Skeletal muscle cell (primary cell): ENCODE data around the gene KHDRBS2.

Experiments used
- DNase-seq: peaks from one replicate; pipeline ENCODE4 v3.0.0-alpha.2; 2010; ENCODE audit warnings: low read depth
- H3K4me3 ChIP-seq: 2 replicates; pipeline ENCODE4 v1.5.1; 2011; ENCODE audit warnings: low read depth, mild to moderate bottlenecking, control low read depth, low read length, moderate library complexity

KHDRBS2 gene

DNA sequence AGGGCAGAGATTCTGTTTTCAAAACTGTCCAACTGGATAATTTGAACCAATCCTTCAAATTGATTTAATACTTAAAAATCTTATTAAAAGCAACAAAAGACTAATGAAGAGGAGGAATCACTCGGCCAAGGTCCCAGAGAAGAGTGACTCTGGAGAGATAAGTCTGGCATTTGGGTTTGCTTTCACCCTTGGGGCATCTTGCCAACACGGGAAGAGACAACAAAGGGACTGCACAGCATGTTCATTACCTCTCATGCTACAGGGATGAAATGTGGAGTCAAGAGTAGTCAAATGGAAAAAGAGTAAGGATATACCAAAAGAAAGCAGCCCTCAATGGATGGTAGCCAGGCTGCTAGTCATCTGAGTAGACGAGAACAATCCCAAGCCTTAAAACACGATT is 68.2 kb downstream of the KHDRBS2 start:
- DNase-seq = no peak
- H3K4me3 ChIP-seq = no peak overlapping the region

DNA sequence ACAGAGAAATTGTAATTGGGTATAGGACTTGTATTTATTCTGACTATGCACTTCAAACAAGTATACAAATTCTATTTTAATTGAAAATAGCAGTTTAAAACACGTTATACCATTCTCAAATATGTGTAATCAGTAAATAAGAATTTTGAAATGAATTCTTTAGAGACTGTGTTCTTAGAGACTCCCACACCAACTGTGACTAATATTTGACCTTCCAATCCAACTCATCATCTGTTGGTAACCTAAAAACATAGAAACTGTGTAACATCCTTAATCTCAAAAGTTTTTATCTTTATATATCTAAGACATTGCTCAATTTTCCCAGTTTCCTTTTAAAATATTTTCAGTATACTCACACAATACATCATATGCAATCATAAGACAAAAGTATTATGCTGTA is 83.9 kb downstream of the KHDRBS2 start:
- DNase-seq = no peak
- no peak overlapping the region for H3K4me3 ChIP-seq

DNA sequence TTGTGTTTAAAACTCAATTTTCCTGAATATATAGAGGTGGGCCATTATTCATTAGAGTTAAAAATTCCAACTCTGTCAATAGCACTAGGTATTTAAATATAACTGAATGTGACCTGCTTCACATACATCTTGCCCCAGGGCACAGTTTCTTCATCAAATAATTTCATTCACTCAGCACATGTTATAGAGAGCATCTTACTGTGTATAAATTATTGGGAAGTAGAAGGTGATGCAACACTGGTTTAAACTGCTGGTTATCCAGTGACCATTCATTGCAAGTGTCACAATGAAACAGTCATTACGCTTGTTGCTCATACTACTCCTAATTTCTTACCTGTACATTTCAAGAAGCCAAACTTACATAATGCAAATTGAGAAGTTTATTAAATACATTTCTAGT is 93.4 kb downstream of the KHDRBS2 start:
- no peak overlapping the region for H3K4me3 ChIP-seq
- no peak for DNase-seq

DNA sequence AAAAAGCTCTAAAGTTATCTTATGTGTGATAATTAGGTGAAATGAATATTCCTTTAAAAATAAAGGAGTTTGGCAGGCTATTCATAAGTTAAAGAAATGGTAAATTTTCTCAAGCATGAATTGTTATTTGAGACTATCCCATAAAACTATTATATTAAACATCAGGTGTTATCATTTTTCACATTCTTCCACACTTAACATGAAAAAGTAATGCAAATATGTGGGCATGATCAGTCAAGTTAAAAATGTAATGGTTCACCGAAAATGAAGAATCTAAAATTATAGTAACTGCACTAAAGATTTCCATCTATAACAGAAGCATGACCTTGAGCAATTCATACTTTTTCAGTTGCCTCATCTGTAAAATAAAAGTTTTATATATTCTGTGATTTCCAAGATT is 110.8 kb downstream of the KHDRBS2 start:
- no peak overlapping the region for H3K4me3 ChIP-seq
- DNase-seq = no peak

DNA sequence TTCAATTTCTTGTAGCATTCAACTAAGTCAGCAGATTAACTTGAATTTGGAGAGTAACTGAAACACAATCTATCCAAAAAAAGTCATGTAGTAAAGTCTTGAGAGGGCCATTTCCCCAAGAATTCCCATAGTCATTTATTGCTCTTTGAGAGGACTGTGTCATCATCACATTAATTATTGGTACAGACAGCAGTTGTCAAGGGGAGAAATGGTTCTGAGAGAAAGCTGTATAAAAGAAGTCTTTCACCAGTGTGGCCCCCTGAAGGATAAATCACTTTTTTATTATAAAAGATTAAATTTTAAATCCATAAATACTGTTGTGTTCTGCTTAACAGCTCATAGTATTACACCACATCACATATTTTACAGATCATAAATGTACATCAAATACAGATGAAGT is 111.5 kb downstream of the KHDRBS2 start:
- DNase-seq = no peak
- no peak overlapping the region for H3K4me3 ChIP-seq

DNA sequence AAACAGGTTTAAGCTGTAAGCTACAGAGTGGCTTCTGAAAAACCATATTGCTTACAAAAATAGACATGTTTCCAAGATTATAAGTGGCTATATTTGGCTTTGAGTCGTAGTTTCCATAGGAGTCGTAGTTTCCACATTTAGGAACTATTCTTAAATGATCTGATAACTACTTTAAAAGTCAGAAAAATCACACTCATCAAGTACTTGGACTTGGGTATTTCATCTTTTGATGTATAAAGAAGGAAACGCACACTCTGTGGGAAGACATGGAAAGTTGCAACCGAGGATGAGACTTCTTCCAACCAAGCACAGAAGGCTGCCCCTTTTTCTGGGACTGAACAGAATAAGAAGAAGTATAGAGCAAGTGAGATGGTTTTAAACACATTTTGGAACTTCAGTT is 118.3 kb downstream of the KHDRBS2 start:
- no peak for DNase-seq
- no peak overlapping the region for H3K4me3 ChIP-seq

DNA sequence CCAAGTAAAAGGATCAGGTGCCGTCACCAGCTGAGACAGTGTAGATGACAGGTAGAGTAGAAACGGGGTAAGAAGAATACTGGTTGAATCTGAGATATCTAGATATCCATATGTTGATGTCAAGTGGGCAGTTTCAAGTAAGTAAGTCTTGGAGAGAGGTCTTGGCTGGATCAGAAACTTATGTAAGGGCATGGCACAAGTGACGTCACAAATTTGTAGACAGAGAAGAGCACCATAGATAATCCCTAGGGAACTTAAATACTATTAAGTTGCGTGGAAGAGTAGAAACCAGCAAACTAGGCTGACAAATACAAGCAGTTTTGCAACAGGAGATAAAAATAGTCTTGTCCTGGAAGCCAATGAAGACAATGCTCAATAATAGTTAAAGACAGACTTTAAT is 123.2 kb downstream of the KHDRBS2 start:
- no peak for DNase-seq

DNA sequence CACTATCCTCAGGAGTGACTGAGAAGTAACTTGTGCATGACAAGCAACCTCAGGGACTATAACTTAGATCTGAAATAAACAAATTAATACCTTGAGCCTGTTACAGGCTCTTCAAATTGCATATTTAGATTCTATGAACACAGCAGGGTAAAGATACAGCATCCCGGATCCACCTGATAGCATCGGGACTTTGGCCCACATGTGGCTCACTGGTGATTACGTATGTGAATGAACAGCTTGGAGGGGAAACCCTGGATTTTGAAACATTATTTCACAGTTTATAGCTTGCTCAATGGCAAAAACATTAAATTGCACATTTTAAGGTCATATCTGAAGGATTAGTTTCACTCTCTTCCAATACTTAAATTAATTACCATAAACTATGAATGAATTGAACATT is 133.2 kb downstream of the KHDRBS2 start:
- no peak for DNase-seq

More for the DNA sequence above, 123.2 kb downstream of the KHDRBS2 start:
- H3K4me3 ChIP-seq = no peak overlapping the region

DNA sequence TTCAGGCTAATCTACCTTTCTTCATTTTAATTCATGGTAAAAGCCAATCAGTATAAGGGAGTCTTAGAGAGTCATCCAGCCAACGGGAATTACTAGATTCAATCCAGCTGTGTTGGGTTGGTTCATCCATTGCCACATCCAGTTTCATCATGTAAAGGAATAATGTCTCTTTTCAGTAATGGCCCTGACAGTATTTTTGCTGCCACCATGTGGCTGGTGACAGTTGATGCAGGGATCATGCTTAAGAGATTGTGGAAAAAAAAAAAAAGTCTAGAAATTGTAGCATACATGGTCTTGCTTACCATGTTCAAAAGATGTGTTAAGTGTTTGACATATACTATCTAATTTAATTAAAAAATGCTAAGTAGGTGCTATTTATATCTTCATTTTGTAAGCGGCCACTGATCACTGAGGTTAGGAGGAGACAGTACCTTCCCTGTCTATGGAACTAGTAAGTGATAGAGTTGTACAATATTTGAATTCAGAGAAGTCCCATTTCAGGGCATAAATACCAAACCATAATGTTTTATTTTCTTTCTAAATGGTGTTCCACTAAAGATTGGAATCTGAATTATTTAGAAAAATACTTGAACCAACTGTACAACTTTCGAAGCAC is 135.9 kb downstream of the KHDRBS2 start:
- no peak for DNase-seq
- H3K4me3 ChIP-seq = no peak overlapping the region

More for the DNA sequence above, 133.2 kb downstream of the KHDRBS2 start:
- no peak overlapping the region for H3K4me3 ChIP-seq

DNA sequence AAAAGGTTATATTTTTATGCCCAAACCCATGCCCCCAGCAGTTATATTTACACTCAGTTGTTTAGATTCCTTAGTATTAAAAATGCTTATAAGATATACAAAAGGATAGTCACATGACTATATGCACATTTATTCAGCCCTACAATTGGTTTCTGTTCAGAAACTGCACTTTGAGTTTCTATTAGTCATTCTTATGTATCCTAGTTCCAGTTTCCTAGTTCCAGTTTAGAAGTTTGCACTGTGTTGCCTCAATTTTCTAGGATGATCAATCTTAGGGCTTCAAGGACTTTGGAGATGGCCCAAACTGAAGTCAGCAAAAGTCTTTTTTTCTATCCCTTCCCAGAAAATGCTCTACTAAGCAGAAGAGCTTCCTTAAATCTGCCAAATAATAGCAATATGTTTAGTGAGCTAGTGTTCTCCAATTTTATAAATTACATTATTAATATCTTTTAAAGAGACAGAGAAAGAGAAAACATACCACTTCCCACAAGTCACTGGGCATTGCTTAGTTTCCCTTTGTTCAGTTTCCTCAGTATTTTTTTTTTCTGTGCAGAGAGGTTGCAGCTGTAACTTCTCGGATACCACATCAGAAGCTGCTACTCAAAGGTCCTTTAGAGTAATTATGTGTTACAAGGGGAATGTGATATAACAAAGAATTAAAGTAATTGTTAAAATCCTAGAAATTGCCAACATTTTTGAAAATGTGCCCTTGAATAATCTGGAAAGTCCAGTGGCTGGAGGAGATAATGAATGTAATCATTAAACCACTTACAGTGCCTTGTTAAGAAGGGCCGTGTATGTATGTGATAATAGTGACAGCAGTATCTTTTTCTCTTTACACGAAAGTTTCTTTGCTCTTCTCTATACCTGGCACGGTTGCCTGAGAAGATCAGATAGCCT is 138.8 kb downstream of the KHDRBS2 start:
- DNase-seq = no peak

DNA sequence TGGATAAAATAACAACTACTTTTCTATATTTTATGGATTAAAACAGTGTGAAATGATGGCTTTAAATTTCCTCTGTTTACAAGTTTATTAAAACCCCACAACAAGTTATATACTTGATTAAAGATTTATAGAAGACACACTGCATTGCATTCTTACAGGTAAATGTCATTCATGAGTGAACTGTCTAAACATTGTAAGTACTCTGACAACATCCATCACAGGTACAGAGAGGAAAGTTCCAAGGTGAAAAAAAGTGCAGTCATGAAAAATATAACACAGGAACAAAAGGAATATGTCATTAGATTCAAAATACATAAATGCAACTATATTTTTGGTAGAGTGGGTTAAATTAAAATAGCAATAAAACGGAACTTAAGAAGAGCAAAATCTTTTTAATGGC is 156.9 kb downstream of the KHDRBS2 start:
- no peak overlapping the region for H3K4me3 ChIP-seq
- DNase-seq = no peak

More for the DNA sequence above, 138.8 kb downstream of the KHDRBS2 start:
- no peak overlapping the region for H3K4me3 ChIP-seq

DNA sequence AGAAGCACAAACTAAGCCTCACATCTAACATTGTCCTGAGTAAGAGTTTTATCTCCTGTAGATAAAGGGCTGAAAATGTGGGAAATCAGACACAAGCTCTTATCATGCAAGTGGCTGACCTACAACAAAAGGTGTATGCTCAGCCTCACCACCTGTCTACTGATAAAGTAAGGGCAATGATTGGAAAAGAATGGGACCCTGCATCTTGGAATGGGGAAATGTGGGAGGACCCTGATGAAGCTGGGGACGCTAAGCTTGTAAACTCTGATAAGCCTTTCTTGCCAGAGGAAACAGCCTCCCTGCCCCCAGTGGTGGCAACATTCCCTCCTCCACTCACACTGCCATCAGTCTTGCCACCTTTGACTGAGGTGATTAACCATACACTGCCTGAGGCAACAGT is 166.6 kb downstream of the KHDRBS2 start:
- H3K4me3 ChIP-seq = no peak overlapping the region
- no peak for DNase-seq

DNA sequence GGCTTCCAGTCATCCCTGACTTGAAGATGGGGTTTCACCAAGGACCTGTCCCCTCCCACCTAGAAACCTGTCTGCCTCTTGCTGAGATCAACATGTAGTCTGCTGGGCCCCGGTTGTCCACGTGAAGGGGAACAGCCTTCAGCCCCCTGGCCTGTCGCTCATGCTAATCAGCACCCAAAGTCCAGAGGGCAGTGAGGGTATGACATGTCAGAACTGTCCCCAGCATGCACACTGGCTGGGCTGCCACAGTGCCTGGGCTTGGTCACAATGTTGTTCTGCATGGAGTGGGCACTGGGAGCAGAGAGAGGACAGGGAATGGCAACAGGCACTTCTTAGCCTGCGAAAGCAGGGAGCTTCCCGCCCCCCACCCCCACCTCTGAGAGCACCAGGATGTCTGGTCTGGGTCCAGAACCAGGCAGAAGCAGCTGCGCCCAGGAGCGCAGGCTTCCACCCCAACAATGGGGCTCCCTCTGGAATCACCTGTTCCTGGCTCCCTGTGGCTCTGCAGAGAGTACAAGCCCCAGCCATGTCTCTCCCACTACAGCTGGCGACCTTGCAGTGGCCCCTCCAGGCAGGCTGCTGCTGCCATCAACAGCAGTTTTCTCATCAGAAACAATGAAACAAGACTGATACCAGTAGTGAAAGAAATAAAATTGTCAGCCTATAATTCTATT is 182.7 kb downstream of the KHDRBS2 start:
- no peak overlapping the region for H3K4me3 ChIP-seq
- no peak for DNase-seq

DNA sequence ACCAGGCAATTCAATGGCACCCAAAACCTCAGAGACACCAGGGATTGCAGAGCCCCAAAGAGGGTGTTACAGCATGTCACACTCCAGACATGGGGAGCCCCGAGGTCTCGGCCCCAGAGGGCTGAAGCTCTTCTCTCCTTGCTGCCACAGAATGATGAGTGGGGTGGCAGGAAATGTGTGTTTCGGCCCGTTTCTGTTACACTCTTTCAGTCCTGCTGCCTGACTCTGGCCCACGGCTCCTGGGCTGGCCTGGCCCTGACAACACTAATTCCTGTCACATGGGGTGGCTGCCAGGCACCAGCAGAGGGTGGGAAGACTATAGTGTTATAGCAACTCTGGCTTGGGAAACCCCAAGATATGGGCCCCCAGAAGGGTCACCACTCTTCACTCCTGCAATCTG is 183.6 kb downstream of the KHDRBS2 start:
- no peak for DNase-seq

DNA sequence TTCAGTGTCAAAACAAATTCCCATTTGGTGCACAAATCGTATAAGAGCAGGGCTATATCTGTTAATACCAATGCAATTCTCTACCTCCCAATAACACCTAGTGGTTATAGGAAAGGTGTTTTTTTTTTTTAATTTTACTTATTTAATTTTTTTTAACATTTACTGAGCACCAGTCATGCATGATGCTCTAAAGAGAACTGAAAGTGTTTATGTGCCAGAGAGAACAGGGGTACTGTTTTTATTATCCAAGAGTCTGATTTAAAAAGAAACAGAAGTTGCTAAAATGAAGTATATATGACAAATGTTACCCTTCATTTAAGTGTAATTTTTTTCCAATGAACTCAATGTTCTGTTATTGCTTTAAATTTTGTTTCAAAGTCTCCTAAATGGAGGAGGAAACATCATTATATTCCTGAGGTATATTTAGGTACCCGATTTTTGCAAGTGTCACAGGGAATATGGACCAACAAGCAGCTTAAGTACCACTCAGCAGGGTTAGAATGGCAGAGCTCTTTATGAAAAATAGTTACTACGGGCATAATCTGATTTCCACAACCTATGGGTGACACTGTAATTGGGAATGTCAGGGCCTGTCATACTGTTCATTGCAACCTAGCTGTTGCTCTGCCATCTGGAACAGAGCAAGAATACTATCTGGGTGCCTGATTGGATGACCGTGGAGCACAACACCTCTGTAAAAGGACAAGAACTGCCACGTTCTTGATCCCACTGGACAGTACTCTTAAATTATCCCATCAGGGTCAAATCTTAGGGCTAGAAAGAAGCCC is 195.4 kb downstream of the KHDRBS2 start:
- DNase-seq = no peak
- H3K4me3 ChIP-seq = no peak overlapping the region

More for the DNA sequence above, 183.6 kb downstream of the KHDRBS2 start:
- H3K4me3 ChIP-seq = no peak overlapping the region

DNA sequence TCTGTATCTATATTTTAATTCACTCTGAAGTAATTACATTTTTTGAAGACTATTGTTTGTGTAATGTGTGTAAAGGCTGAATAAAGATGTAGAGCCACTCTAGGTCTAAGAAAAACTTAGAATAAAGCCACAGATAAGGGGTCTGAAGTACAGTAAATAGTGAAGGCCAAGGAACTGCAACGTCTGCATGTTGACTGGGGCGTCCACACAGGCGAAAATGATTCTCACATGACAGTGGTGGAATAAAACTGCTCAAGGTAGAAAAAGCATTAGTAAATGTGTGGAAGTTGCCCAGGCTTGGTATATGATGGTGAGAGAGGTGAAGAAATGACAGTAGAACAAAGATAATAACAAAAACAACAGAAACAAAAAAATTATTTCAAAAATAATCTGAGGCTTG is 196.2 kb downstream of the KHDRBS2 start:
- no peak for DNase-seq
- no peak overlapping the region for H3K4me3 ChIP-seq

DNA sequence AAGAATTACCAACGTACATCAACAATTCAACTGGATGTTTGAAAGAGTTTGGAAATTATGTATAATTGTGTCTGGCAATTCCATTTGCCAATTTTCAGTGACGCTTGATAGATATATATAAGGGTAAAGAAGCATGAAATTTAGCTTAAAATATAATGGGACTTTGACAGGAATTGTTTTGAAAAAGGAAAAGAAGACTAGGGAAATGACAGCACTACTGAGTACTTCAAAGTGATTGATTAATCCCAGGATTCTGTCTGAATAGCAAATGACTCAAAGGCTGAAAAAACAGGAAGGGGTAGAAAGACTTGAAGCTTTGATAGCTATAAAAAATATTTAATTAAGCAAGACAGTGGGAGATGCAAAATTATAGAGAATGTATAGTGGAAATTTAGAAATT is 200.0 kb downstream of the KHDRBS2 start:
- DNase-seq = no peak
- H3K4me3 ChIP-seq = no peak overlapping the region

DNA sequence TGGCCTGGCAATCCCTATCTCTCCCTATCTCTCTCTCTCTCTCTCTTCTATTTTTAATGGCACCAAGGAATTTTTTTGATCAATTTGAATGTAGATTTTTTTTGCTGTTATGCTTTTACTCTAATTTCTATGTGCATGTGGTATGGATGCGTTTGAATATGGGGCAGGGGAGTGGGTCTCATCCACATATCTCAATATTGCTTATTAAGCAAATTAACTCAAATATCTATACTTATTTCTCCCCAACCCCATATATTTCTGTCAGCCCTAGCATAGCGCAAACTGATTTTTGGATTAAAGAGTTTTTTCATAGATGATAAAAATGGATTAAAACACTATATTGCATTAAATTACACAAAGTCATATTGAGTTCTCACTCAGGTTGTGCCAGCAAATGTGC is 210.2 kb downstream of the KHDRBS2 start:
- H3K4me3 ChIP-seq = no peak overlapping the region
- no peak for DNase-seq

DNA sequence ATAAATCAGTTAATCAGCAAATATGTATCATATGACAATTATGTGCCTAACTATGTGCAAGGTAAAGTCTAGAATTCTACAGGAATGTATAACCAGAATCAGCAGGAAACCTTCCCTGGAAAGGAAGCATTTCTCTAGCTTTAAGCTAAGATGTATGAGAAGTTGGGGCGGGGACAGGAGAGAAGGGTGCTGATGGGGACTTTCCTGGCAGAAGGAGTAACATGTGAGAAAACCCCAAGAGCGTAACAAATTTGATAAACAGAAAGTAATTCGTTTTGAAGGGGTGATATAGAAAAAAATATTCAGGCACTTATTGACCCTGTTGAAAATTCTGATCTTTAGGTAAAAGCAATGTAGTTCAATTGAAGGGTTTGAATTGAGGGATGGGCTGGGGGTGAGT is 226.1 kb downstream of the KHDRBS2 start:
- H3K4me3 ChIP-seq = no peak overlapping the region
- DNase-seq = no peak

DNA sequence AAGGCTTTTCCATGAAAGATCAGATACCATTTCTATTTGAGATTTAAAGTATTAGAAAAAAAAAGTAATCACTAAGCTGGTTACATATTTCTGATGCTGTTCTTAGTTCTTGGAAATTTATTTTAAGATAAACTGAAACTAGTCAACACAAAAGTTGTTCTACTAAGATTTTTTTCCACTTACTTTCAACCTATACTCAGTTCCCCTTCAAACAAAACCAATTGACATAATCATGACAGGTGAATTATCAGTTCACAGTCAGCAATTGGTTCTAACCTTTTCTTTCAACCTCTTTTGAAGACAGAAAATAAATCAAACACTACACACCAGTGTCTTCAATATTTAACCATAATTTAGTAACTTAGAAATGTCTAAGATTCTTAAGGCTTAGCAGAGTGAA is 228.7 kb downstream of the KHDRBS2 start:
- no peak overlapping the region for H3K4me3 ChIP-seq
- no peak for DNase-seq
